GM04503 (cell line): ENCODE data around the gene ATE1.
"Not testable (repeated sequence)": the region's sequence is repeated elsewhere in the genome, so short reads cannot be mapped to it uniquely, and the experiment has no call there.

Experiments
- DNase-seq: peaks from one replicate; pipeline ENCODE4 v3.0.0-alpha.2; 2012; ENCODE audit warnings: low read depth

ATE1 gene

GRCh38 chr10:121929585-121930267, 1.9 kb upstream of the ATE1 start:
- not testable (repeated sequence) for DNase-seq

- no peak for DNase-seq
Measured at GRCh38 chr10:121928528-121928884, 675 bp upstream of the ATE1 start.

- no peak for DNase-seq
Measured at GRCh38 chr10:121927318-121927840, 452 bp downstream of the ATE1 start.

GRCh38 chr10:121926671-121927317, 1.0 kb downstream of the ATE1 start:
- no peak for DNase-seq

- DNase-seq: no peak
Measured at GRCh38 chr10:121926157-121926556, 1.7 kb downstream of the ATE1 start.

- no peak for DNase-seq
Measured at GRCh38 chr10:121921238-121921931, 6.4 kb downstream of the ATE1 start.

- no peak for DNase-seq
Measured at GRCh38 chr10:121919666-121920065, 8.2 kb downstream of the ATE1 start.

- DNase-seq: not testable (repeated sequence)
Measured at GRCh38 chr10:121918800-121919199, 9.0 kb downstream of the ATE1 start.

GRCh38 chr10:121914661-121915060, 13.2 kb downstream of the ATE1 start:
- DNase-seq: no peak

- no peak for DNase-seq
Measured at GRCh38 chr10:121911421-121911697, 16.5 kb downstream of the ATE1 start.

GRCh38 chr10:121910673-121911420, 17.0 kb downstream of the ATE1 start:
- no peak for DNase-seq

GRCh38 chr10:121904888-121905287, 22.9 kb downstream of the ATE1 start:
- no peak for DNase-seq

GRCh38 chr10:121900443-121901174, 27.2 kb downstream of the ATE1 start:
- peak; percentile 21 for DNase-seq

- DNase-seq: no peak
Measured at GRCh38 chr10:121899727-121900126, 28.1 kb downstream of the ATE1 start.

GRCh38 chr10:121891103-121891502, 36.7 kb downstream of the ATE1 start:
- no peak for DNase-seq

- no peak for DNase-seq
Measured at GRCh38 chr10:121889212-121889611, 38.6 kb downstream of the ATE1 start.

GRCh38 chr10:121886997-121887622, 40.7 kb downstream of the ATE1 start:
- peak; percentile 18 for DNase-seq

GRCh38 chr10:121886181-121886580, 41.6 kb downstream of the ATE1 start:
- DNase-seq: no peak

- no peak for DNase-seq
Measured at GRCh38 chr10:121880895-121881294, 46.9 kb downstream of the ATE1 start.

GRCh38 chr10:121879476-121879875, 48.4 kb downstream of the ATE1 start:
- DNase-seq: no peak

GRCh38 chr10:121873236-121873635, 54.6 kb downstream of the ATE1 start:
- no peak for DNase-seq
